HepG2 (cell line): ENCODE measurements around the gene PANK4. TPM values are rescaled to one million over a fixed set of nuclear protein-coding genes. Genes with fewer than 3 reads are reported as not detected.

ENCODE experiments used
- ATAC-seq: fragments of 200-7000 bp; cut with Tn5 transposase; 3 replicates; pipeline ENCODE4 v1.9.1; 2020; ENCODE audit warnings: mild to moderate bottlenecking, moderate library complexity
- BruUV-seq: library from RNA; stranded (reverse); fragments of 400-500 nt; replicated peaks from 2 replicates; lab custom pipeline; 2021; lab: Mats Ljungman, UMichigan
- CTCF ChIA-PET: fragments of 300-600 bp; formaldehyde crosslinking; extraction: SDS; loops from one replicate; lab custom pipeline; 2021; ENCODE audit warnings: low total read pairs, inconsistent platforms, low intra/inter-chr PET ratio; lab: Yijun Ruan, JAX
- POLR2A ChIA-PET: fragments of 350-600 bp; sonication (Branson Sonifier 250); formaldehyde crosslinking; loops from one replicate; lab custom pipeline; 2020; ENCODE audit warnings: antibody characterized with exemption, inconsistent platforms; lab: Yijun Ruan, JAX
- DNase-seq: peaks from one replicate; pipeline ENCODE4 v3.0.0-alpha.2; 2015; ENCODE audit warnings: low spot score
- FAIRE-seq: peaks from 3 replicates; lab custom pipeline; 2011; peaks lifted over from hg19 to GRCh38; lab: Jason Lieb, UNC
- H2AFZ ChIP-seq: one replicate; pipeline ENCODE4 v1.6.1; 2011; ENCODE audit warnings: low read length, inconsistent platforms
- H3K27ac ChIP-seq: fragments of 300-600 bp; 3 replicates; pipeline ENCODE4 v1.8.0; 2011; ENCODE audit warnings: mixed run types, mild to moderate bottlenecking, mixed read lengths, low read length, inconsistent platforms; ENCODE audit not compliant: insufficient read depth; ENCODE audit errors: extremely low read length
- H3K27me3 ChIP-seq, 2 experiments: fragments of 200-600 bp in 1 of 2; 2 replicates in 1 of 2; 3 replicates in 1 of 2; pipeline versions ENCODE4 v1.6.0 to v1.8.0; 2011; ENCODE audit warnings: low read length in 2 of 2, mild to moderate bottlenecking in 2 of 2, moderate library complexity in 2 of 2, inconsistent platforms in 1 of 2; ENCODE audit not compliant: insufficient read depth in 2 of 2, control insufficient read depth in 1 of 2
- H3K36me3 ChIP-seq, 2 experiments: fragments of 200-600 bp in 1 of 2; replicated peaks in 1 of 2; 2 replicates in 1 of 2; 3 replicates in 1 of 2; pipeline versions ENCODE4 v1.5.1 to v1.8.0; 2011; ENCODE audit warnings: low read length in 2 of 2, inconsistent platforms in 1 of 2; ENCODE audit not compliant: insufficient read depth in 2 of 2, control insufficient read depth in 1 of 2
- H3K4me1 ChIP-seq: 2 replicates; pipeline ENCODE4 v1.5.1; 2012; ENCODE audit warnings: low read length, inconsistent platforms; ENCODE audit not compliant: insufficient read depth
- H3K4me2 ChIP-seq: 2 replicates; pipeline ENCODE4 v1.6.0; 2011; ENCODE audit warnings: low read depth, low read length, inconsistent platforms
- H3K4me3 ChIP-seq, 3 experiments: fragments of 200-600 bp in 1 of 3; sonication (generic), shearing (Covaris generic) in 1 of 3; replicated peaks in 1 of 3; 2 replicates each; pipeline ENCODE4 v1.5.1; 2011 to 2016; ENCODE audit warnings: low read length in 3 of 3, inconsistent platforms in 2 of 3, low read depth in 2 of 3, mild to moderate bottlenecking in 2 of 3, control low read depth in 1 of 3, mixed read lengths in 1 of 3; ENCODE audit not compliant: insufficient read depth in 1 of 3
- H3K79me2 ChIP-seq: one replicate; pipeline ENCODE4 v1.6.1; 2011; ENCODE audit warnings: low read length, inconsistent platforms; ENCODE audit not compliant: insufficient read depth
- H3K9ac ChIP-seq: 2 replicates; pipeline ENCODE4 v1.6.0; 2011; ENCODE audit warnings: mild to moderate bottlenecking, low read depth, low read length, inconsistent platforms; ENCODE audit not compliant: insufficient read depth
- H3K9me3 ChIP-seq: 2 replicates; pipeline ENCODE4 v1.5.1; 2012; ENCODE audit warnings: mild to moderate bottlenecking, low read length
- H4K20me1 ChIP-seq: 2 replicates; pipeline ENCODE4 v1.6.0; 2011; ENCODE audit warnings: inconsistent platforms, mild to moderate bottlenecking, low read length, moderate library complexity; ENCODE audit not compliant: insufficient read depth
- FOXK1 ChIP-seq: sonication (generic); formaldehyde crosslinking; IDR thresholded peaks from 2 replicates; pipeline ENCODE4 v1.4.0; 2020; ENCODE audit warnings: low read depth, missing genetic modification reagents, borderline replicate concordance
- HDAC1 ChIP-seq: sonication (generic); formaldehyde crosslinking; IDR thresholded peaks from 2 replicates; pipeline ENCODE4 v1.5.1; 2020; ENCODE audit warnings: mild to moderate bottlenecking, missing genetic modification reagents
- HINFP ChIP-seq: sonication (generic); formaldehyde crosslinking; IDR thresholded peaks from 2 replicates; pipeline ENCODE4 v1.4.0; 2020; ENCODE audit warnings: low read depth, mild to moderate bottlenecking, missing genetic modification reagents
- HNRNPL ChIP-seq: fragments of 200-400 bp; formaldehyde crosslinking; IDR thresholded peaks from 2 replicates; pipeline ENCODE4 v1.6.1; 2017; ENCODE audit warnings: mild to moderate bottlenecking, low read depth, low read length
- SUZ12 ChIP-seq: fragments of 150-350 bp; IDR thresholded peaks from 2 replicates; pipeline ENCODE4 v1.6.1; 2014; ENCODE audit warnings: low read depth, low read length
- ZSCAN12 ChIP-seq: sonication (generic); formaldehyde crosslinking; IDR thresholded peaks from 2 replicates; pipeline ENCODE4 v1.9.0; 2021; ENCODE audit warnings: mild to moderate bottlenecking, missing genetic modification reagents
- WGBS: methylation state at CpG from one replicate; pipeline ENCODE4 v1.1.6; 2017; ENCODE audit warnings: low lambda C conversion rate; 5-methylcytosine and 5-hydroxymethylcytosine counted together
- in situ Hi-C: cut with HindIII; loops from 2 replicates; pipeline ENCODE4 v1.10.0; 2017; ENCODE audit warnings: low pct_unique_long_range_greater_than_20kb; ENCODE audit not compliant: extremely low pct_ligation_motif_present
- intact Hi-C: fragments of 100-400 bp; cut with micrococcal nuclease; formaldehyde crosslinking; loops from one replicate; pipeline ENCODE4 v1.10.0; 2022; ENCODE audit not compliant: unreplicated experiment
- polyA plus RNA-seq, 8 experiments: library from polyadenylated mRNA; depleted of rRNA in 3 of 8; stranded (reverse) in 7 of 8; unstranded in 1 of 8; fragments of >200 nt; fragmentation: Illumina TruSeq in 4 of 8; extraction: Trizol in 4 of 8; gene quantifications; 2 replicates each; pipeline versions ENCODE4 v1.2.1 to v1.2.3, GENCODE V29; 2011 to 2016; ENCODE audit warnings: low read depth in 4 of 8, missing spikeins in 1 of 8, mixed read lengths in 1 of 8; ENCODE audit not compliant: insufficient read depth in 1 of 8
- total RNA-seq, 5 experiments: library from RNA; depleted of rRNA; stranded (reverse); fragments of >200 nt; fragmentation: Illumina TruSeq; extraction: Trizol; gene quantifications; 2 replicates each; pipeline ENCODE4 v1.2.3, GENCODE V29; 2016; ENCODE audit warnings: low read depth in 1 of 5

Gene PANK4
- total and polyA plus RNA-seq, 2 of the 13 experiments (the other 11 are each of a cell fraction or from before 2014, with no cell fraction given) = 17.4 to 19.3 TPM

DNA sequence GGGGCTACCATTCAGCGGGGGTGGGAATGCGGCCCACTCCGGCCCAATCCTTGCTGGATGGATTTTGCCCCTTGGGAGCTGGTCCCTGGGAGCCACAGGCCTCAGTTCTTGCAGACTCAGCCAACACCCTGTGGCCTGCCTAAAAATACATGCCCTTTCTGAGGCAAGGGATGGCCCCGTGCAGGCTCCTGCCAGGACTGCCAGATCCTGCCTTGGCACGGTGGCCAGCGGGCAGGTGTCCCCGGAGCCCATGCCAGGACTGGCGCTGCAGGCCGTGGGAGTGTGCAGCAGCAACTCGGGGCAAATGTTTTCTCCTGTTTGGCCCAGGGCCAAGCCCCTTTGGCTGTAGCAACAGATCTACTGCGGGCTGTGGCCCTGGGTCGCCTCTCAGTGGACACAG lies 1.6 kb upstream of the PANK4 start (continued):
- TF ChIP-seq SUZ12 (no peak), FOXK1 (no peak), HINFP (CRISPR knock-in tag) (no peak)

DNA sequence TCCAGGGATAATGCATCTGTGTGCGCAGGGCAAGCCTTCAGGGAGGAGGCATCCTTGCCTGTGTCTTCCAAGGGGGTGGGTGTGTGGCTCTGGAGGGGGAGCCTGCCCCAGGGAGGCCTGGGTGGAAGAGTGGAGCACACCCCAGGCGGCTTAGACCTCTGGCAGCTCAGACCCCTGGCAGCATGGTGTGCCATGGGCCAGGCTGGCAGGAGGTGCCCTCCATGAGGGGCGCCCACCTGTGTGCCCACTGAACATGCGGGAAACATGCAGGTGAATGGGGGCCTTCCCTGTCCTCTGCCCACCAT lies 1.1 kb upstream of the PANK4 start:
- no peaks in the 10 kb centered on the region for H3K9me3 ChIP-seq
- no CpG with 5 or more reads among the region's 4 CpGs for whole genome bisulfite sequencing
- DNase-seq (no peak), FAIRE-seq (no peak), ATAC-seq (no peak)
- H2AFZ ChIP-seq = no peak overlapping the region
- H3K27ac ChIP-seq = no peak overlapping the region
- H3K4me3 ChIP-seq = peak overlapping the region in 1 of 3 experiments; percentile 96; a peak in 1 of 6 replicates
- peaks cover 60% of the 10 kb centered on the region for H3K4me1 ChIP-seq
- ChIA-PET POLR2A (interaction anchor here (3.6 to 3.9 kb wide), 2 partner anchors 19 to 114 kb away, joined by 16 to 38 read pairs; partner anchors contain the start of gene PEX10), CTCF (no interaction called here)
- H3K9ac ChIP-seq = no peak overlapping the region
- H3K79me2 ChIP-seq = peaks cover 35% of the 10 kb centered on the region
- BruUV-seq = no TSS peak
- no peak overlapping the region for H3K4me2 ChIP-seq
- in situ Hi-C loops (no loop called here), intact Hi-C loops (loop anchor here (2.0 kb wide), 1 partner anchor 19 kb away; no protein-coding TSS in a partner anchor)
- peaks cover 0 to 1% of the 10 kb centered on the region in 2 experiments; a peak in 1 of 5 replicates for H3K36me3 ChIP-seq
- peaks cover 26% of the 10 kb centered on the region for H4K20me1 ChIP-seq
- peaks cover 14 to 50% of the 10 kb centered on the region in 2 experiments for H3K27me3 ChIP-seq
- TF ChIP-seq ZSCAN12 (no peak), HDAC1 (peak; percentile 25; the same call in 1 of the 2 replicates), HNRNPL (0 out of 2 replicates have a peak, but pooled peaks have one; percentile 8)
